Neutrophil (primary cell): ENCODE measurements around the gene QSOX2.
A peak's percentile ranks its signal among the peaks of the same experiment; 100 is the strongest.

Experiments used
- H3K27ac ChIP-seq: fragments of 200-600 bp; sonication (generic); 2 replicates; pipeline ENCODE4 v1.5.1; 2016; ENCODE audit warnings: mild to moderate bottlenecking, moderate library complexity
- H3K27me3 ChIP-seq: fragments of 200-600 bp; sonication (generic); 2 replicates; pipeline ENCODE4 v1.6.0; 2016; ENCODE audit warnings: mild to moderate bottlenecking
- H3K36me3 ChIP-seq: fragments of 200-600 bp; sonication (generic); 2 replicates; pipeline ENCODE4 v1.5.1; 2017
- H3K4me1 ChIP-seq, 2 experiments: fragments of 200-600 bp in 1 of 2; sonication (generic) in 1 of 2; 1 replicate in 1 of 2; 2 replicates in 1 of 2; pipeline versions ENCODE4 v1.5.1 to v1.6.1; 2013 to 2016; ENCODE audit warnings: low read depth in 1 of 2, low read length in 1 of 2, mild to moderate bottlenecking in 1 of 2, moderate library complexity in 1 of 2; ENCODE audit not compliant: control insufficient read depth in 1 of 2, insufficient read depth in 1 of 2
- H3K4me3 ChIP-seq, 2 experiments: fragments of 200-600 bp in 1 of 2; sonication (generic) in 1 of 2; 1 replicate in 1 of 2; 2 replicates in 1 of 2; pipeline ENCODE4 v1.5.1; 2013 to 2016; ENCODE audit warnings: low read depth in 1 of 2, low read length in 1 of 2, mild to moderate bottlenecking in 1 of 2, moderate library complexity in 1 of 2
- H3K9me3 ChIP-seq: fragments of 200-600 bp; sonication (generic); 2 replicates; pipeline ENCODE4 v1.5.1; 2016
- TF ChIP-seq, protein P1 (sequence below): fragments of 200-600 bp; sonication (generic); IDR thresholded peaks from 2 replicates; pipeline ENCODE4 v1.5.1; 2016; ENCODE audit warnings: antibody characterized with exemption

The QSOX2 gene

DNA sequence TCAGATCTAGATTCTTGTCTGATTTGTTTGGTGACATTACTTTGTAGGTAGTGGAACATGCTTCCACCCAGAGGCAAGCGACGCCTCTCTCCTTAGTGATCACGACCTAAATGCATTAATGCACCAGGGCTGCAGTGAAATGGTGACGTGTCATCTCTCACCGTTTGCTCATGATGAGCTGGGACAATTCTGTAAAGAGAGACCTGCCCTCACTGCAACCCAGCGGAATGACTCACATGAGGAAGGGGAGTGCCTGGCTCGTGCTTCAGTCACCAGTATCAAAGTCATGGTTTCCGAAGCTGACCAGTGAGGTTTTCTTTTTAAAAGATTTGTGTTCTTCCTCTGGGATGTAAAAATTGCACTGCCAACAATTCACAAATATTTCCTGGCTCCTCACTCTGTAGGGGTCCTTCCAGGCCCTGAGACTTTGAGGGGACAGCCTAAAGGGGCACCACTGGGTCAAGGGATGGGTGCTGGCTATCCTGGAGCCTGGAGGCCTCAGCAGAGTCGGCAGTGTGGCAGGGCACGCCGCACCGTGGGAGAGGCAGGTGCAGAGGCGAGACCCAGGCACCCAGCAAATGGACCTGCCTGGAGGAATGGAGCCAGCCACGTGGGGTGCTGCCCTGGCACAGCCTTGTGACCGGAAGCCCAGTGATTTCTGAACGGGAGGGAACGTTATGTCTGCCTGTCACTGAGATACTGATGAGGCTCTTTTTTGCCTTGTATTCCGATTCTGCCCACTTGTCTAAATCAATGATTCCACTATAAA, 17.3 kb downstream of the QSOX2 start:
- Histone ChIP-seq H3K4me3 (no peak overlapping the region), H3K27ac (no peak overlapping the region)
- TF ChIP-seq, protein P1, sequence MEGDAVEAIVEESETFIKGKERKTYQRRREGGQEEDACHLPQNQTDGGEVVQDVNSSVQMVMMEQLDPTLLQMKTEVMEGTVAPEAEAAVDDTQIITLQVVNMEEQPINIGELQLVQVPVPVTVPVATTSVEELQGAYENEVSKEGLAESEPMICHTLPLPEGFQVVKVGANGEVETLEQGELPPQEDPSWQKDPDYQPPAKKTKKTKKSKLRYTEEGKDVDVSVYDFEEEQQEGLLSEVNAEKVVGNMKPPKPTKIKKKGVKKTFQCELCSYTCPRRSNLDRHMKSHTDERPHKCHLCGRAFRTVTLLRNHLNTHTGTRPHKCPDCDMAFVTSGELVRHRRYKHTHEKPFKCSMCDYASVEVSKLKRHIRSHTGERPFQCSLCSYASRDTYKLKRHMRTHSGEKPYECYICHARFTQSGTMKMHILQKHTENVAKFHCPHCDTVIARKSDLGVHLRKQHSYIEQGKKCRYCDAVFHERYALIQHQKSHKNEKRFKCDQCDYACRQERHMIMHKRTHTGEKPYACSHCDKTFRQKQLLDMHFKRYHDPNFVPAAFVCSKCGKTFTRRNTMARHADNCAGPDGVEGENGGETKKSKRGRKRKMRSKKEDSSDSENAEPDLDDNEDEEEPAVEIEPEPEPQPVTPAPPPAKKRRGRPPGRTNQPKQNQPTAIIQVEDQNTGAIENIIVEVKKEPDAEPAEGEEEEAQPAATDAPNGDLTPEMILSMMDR = no peak

DNA sequence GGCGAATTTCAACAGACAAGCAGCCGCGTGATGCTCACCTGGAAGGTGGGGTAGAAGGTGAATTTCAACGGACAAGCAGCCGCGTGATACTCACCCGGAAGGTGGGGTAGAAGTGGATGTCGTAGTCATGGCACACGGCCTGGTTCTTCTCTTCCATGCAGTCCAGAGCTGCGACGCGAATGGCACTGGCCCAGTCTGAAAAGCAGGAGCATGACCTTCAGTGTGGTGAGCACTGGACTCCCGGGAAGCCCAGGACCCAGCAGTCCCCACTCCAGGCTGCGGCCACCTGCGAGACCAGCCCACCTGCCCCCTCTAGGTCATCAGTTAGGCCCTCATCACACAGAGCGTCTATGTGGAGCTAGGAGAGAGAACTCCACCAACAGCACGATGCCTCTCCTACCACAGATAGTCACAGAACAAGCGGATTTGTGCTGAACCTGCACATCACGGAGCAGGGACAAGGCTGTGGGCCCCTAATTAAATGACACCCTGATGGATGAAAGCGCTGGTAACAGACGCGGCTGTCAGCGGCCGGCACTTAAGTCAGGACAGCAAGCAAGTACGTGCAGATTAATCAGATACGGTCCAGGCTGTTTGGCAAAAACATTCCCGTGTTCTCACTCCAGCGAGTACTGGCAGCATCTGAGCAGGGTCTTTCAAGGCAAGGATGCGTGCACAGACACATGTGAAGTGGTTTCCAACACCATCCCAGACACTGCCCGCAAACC, 18.8 kb downstream of the QSOX2 start:
- Histone ChIP-seq H3K27me3 (no peaks in the 10 kb centered on the region), H3K4me1 (peaks cover 25 to 26% of the 10 kb centered on the region in 2 experiments), H3K36me3 (peaks cover 15% of the 10 kb centered on the region), H3K27ac (no peak overlapping the region), H3K4me3 (no peak overlapping the region), H3K9me3 (no peaks in the 10 kb centered on the region)
- TF ChIP-seq, protein P1 = no peak

More for the DNA sequence above, 17.3 kb downstream of the QSOX2 start:
- Histone ChIP-seq H3K27me3 (no peaks in the 10 kb centered on the region), H3K36me3 (peaks cover 4% of the 10 kb centered on the region), H3K9me3 (no peaks in the 10 kb centered on the region), H3K4me1 (peaks cover 40 to 41% of the 10 kb centered on the region in 2 experiments)

DNA sequence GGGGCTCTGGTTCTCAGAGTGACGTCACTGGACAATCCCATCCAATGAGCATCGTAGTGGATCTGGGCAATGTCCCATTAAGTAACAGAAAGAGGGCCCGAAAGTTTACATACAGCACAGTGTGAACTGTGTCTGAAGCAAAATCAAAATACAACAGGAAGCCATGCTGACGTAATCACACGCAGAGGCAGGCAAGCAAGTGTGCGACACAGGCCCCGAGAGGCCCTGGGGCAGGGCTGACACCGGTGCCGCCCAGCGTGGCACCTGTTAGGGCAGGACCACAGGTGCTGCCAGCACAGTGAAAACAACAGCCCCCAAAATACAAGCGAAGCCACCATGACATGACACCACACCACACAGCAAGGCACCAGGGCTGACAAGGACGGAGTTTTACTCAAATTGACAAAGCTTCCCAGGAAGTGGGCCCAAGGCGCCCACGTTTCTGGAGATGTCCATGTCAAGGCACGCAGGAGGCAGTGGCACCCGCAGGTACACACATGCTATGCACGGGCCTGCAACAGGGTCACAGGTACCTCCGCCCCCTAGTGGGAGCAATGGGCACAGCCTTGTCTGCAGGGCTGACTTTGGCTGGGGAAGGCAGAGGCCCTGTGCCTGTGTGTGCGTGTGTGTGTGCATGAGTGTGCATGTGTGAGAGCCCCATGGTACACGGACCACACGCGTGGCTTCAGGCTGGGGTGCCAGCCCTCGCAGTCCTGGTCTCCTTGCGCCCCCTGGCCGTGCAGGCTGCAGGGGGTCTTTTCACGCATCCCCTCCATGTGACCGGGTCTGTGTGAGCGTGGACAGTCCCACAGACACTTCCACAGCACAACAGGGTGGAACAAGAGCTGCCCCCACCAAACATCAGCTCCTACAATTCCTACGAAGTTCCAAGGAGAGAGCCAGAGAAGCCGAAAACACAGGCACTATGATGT, 19.6 kb downstream of the QSOX2 start:
- Histone ChIP-seq H3K9me3 (no peaks in the 10 kb centered on the region), H3K4me3 (peak overlapping the region in 1 of 2 experiments; percentile 36), H3K27me3 (no peaks in the 10 kb centered on the region), H3K27ac (peak overlapping the region; percentile 51), H3K4me1 (peaks cover 21 to 25% of the 10 kb centered on the region in 2 experiments), H3K36me3 (peaks cover 23% of the 10 kb centered on the region)
- TF ChIP-seq, protein P1 = peak; percentile 70

DNA sequence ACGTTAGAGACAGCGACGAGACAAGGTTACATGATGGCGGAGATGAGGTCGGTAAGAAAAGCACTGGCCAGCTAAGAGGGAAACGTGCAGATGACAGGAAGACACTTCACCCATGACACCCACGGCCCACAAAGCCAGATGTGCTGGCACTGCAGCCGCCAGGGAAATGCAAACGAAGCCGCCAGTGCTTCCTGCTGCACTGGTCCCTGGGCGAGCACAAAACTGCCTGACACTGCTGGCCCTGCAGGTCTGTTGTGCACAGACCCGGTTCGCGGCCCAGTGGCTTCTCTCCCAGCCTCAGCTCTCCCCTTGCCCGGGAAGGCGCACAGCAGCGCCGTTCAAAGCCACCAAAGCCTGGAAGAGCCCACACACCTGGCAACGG, 20.3 kb downstream of the QSOX2 start:
- Histone ChIP-seq H3K4me3 (peak overlapping the region in 1 of 2 experiments; percentile 36), H3K4me1 (peaks cover 21 to 25% of the 10 kb centered on the region in 2 experiments), H3K9me3 (no peaks in the 10 kb centered on the region), H3K27me3 (no peaks in the 10 kb centered on the region), H3K36me3 (peaks cover 25% of the 10 kb centered on the region), H3K27ac (peak overlapping the region; percentile 51)
- TF ChIP-seq, protein P1 = no peak
